ENCODE data around the gene PWWP2B. TPM values are rescaled to one million over a fixed set of nuclear protein-coding genes. Genes with fewer than 3 reads are reported as not detected.

PWWP2B gene
- total RNA-seq, 5 donors from 2014 or later (not counting 1 experiment from before 2014, with no cell fraction given) = 11.5 to 15.3 (median 13.6) TPM

- ATAC-seq (replicated peaks in 1 of 4) (peak; percentile 23 to 45 (median 37)), DNase-seq (peak in 12 of 35 experiments; percentile 6 to 39 (median 29))
- 16% methylated on average over 68 of the region's 71 CpGs for WGBS (ENCODE audit: insufficient coverage)
- no peaks in the 10 kb centered on the region for H3K36me3 Mint-ChIP-seq
- Histone ChIP-seq H3K4me1 (ENCODE audit: control insufficient read depth in 1 of 2, extremely low read depth in 1 of 2, insufficient read depth in 2 of 2, low read length in 2 of 2) (peaks cover 7 to 50% of the 10 kb centered on the region in 2 experiments), H3K36me3 (ENCODE audit: control insufficient read depth in 2 of 2, extremely low read depth in 1 of 2, insufficient read depth in 1 of 2, low read length in 1 of 2) (no peaks in the 10 kb centered on the region), H3K27me3 (replicated peaks in 1 of 2; ENCODE audit: control insufficient read depth in 2 of 2, extremely low read depth in 1 of 2, insufficient read depth in 2 of 2, low read length in 1 of 2) (no peaks in the 10 kb centered on the region), H3K4me3 (ENCODE audit: control insufficient read depth in 1 of 2, extremely low read depth in 1 of 2, low read length in 1 of 2) (peak overlapping the region; percentile 19 to 38), H3K27ac (ENCODE audit: low read length) (peak overlapping the region; percentile 57), H3K9me3 (no peaks in the 10 kb centered on the region)
- H3K9me3 Mint-ChIP-seq = peaks cover 0 to 8% (median 0%) of the 10 kb centered on the region in 3 donors
- ChIA-PET CTCF (no interaction called here), POLR2A (no interaction called here)
- H3K27me3 Mint-ChIP-seq = no peaks in the 10 kb centered on the region
- H3K4me3 Mint-ChIP-seq = peak overlapping the region in 2 of 3 donors; percentile 44 to 62
- peaks cover 15 to 29% (median 19%) of the 10 kb centered on the region in 3 donors for H3K4me1 Mint-ChIP-seq
- no peak overlapping the region for H3K27ac Mint-ChIP-seq
Measured at GRCh38 chr10:132395704-132396493, 1.1 kb upstream of the PWWP2B start.

GRCh38 chr10:132396494-132397035, 435 bp upstream of the PWWP2B start:
- under 1% methylated on average over 78 of the region's 80 CpGs for WGBS (ENCODE audit: insufficient coverage)
- ChIA-PET POLR2A (no interaction called here), CTCF (no interaction called here)
- H3K9me3 Mint-ChIP-seq = peaks cover 0 to 8% (median 0%) of the 10 kb centered on the region in 3 donors
- Histone ChIP-seq H3K9me3 (no peaks in the 10 kb centered on the region), H3K36me3 (ENCODE audit: control insufficient read depth in 2 of 2, extremely low read depth in 1 of 2, insufficient read depth in 1 of 2, low read length in 1 of 2) (no peaks in the 10 kb centered on the region), H3K27ac (ENCODE audit: low read length) (peak overlapping the region; percentile 57), H3K4me1 (ENCODE audit: control insufficient read depth in 1 of 2, extremely low read depth in 1 of 2, insufficient read depth in 2 of 2, low read length in 2 of 2) (peaks cover 7 to 55% of the 10 kb centered on the region in 2 experiments), H3K4me3 (ENCODE audit: control insufficient read depth in 1 of 2, extremely low read depth in 1 of 2, low read length in 1 of 2) (peak overlapping the region; percentile 19 to 38), H3K27me3 (replicated peaks in 1 of 2; ENCODE audit: control insufficient read depth in 2 of 2, extremely low read depth in 1 of 2, insufficient read depth in 2 of 2, low read length in 1 of 2) (no peaks in the 10 kb centered on the region)
- peak; percentile 72 to 82 (median 79) for ATAC-seq (replicated peaks in 1 of 4)
- no peaks in the 10 kb centered on the region for H3K36me3 Mint-ChIP-seq
- no peaks in the 10 kb centered on the region for H3K27me3 Mint-ChIP-seq
- peak overlapping the region in 1 of 3 donors; percentile 88 for H3K4me3 Mint-ChIP-seq
- H3K4me1 Mint-ChIP-seq = peaks cover 15 to 29% (median 19%) of the 10 kb centered on the region in 3 donors
- no peak overlapping the region for H3K27ac Mint-ChIP-seq
- DNase-seq = peak; percentile 32 to 84 (median 61)

- CTCF ChIA-PET = no interaction called here
- peak; percentile 1 to 11 (median 4) for ATAC-seq (replicated peaks in 1 of 4)
- H3K9me3 ChIP-seq = no peaks in the 10 kb centered on the region
- Mint-ChIP-seq H3K36me3 (no peaks in the 10 kb centered on the region), H3K9me3 (no peaks in the 10 kb centered on the region), H3K27me3 (no peaks in the 10 kb centered on the region), H3K4me1 (peaks cover 15 to 29% (median 19%) of the 10 kb centered on the region in 3 donors), H3K27ac (peak overlapping the region; percentile 74 to 88), H3K4me3 (peak overlapping the region; percentile 83 to 89 (median 88))
- no peaks in the 10 kb centered on the region for H3K36me3 ChIP-seq (ENCODE audit: control insufficient read depth in 2 of 2, extremely low read depth in 1 of 2, insufficient read depth in 1 of 2, low read length in 1 of 2)
- H3K27me3 ChIP-seq (replicated peaks in 1 of 2; ENCODE audit: control insufficient read depth in 2 of 2, extremely low read depth in 1 of 2, insufficient read depth in 2 of 2, low read length in 1 of 2) = no peaks in the 10 kb centered on the region
- WGBS (ENCODE audit: insufficient coverage) = 28% methylated on average over 37 of the region's 40 CpGs
- H3K27ac ChIP-seq (ENCODE audit: low read length) = peak overlapping the region; percentile 57
- H3K4me1 ChIP-seq (ENCODE audit: control insufficient read depth in 1 of 2, extremely low read depth in 1 of 2, insufficient read depth in 2 of 2, low read length in 2 of 2) = peaks cover 7 to 52% of the 10 kb centered on the region in 2 experiments
- peak in 11 of 35 experiments; percentile 11 to 49 (median 28) for DNase-seq
- POLR2A ChIA-PET = no interaction called here
- H3K4me3 ChIP-seq (ENCODE audit: control insufficient read depth in 1 of 2, extremely low read depth in 1 of 2, low read length in 1 of 2) = peak overlapping the region; percentile 69 to 80
Measured at GRCh38 chr10:132397671-132398565, 918 bp downstream of the PWWP2B start.

GRCh38 chr10:132398566-132398991, 1.6 kb downstream of the PWWP2B start:
- peaks cover 19 to 32% (median 20%) of the 10 kb centered on the region in 3 donors for H3K4me1 Mint-ChIP-seq
- peaks cover 7 to 50% of the 10 kb centered on the region in 2 experiments for H3K4me1 ChIP-seq (ENCODE audit: control insufficient read depth in 1 of 2, extremely low read depth in 1 of 2, insufficient read depth in 2 of 2, low read length in 2 of 2)
- ChIA-PET POLR2A (no interaction called here), CTCF (no interaction called here)
- no peaks in the 10 kb centered on the region for H3K9me3 Mint-ChIP-seq
- H3K27ac ChIP-seq (ENCODE audit: low read length) = no peak overlapping the region
- no peak overlapping the region for H3K27ac Mint-ChIP-seq
- H3K9me3 ChIP-seq = no peaks in the 10 kb centered on the region
- ATAC-seq (replicated peaks in 1 of 4) (no peak), DNase-seq (no peak)
- no peaks in the 10 kb centered on the region for H3K36me3 Mint-ChIP-seq
- WGBS (ENCODE audit: insufficient coverage) = 83% methylated on average over 12 of the region's 13 CpGs
- H3K4me3 Mint-ChIP-seq = peak overlapping the region; percentile 83 to 89 (median 88)
- no peaks in the 10 kb centered on the region for H3K36me3 ChIP-seq (ENCODE audit: control insufficient read depth in 2 of 2, extremely low read depth in 1 of 2, insufficient read depth in 1 of 2, low read length in 1 of 2)
- no peaks in the 10 kb centered on the region for H3K27me3 Mint-ChIP-seq
- no peak overlapping the region for H3K4me3 ChIP-seq (ENCODE audit: control insufficient read depth in 1 of 2, extremely low read depth in 1 of 2, low read length in 1 of 2)
- no peaks in the 10 kb centered on the region for H3K27me3 ChIP-seq (replicated peaks in 1 of 2; ENCODE audit: control insufficient read depth in 2 of 2, extremely low read depth in 1 of 2, insufficient read depth in 2 of 2, low read length in 1 of 2)

- CTCF ChIA-PET = no interaction called here
- Histone ChIP-seq H3K9me3 (no peaks in the 10 kb centered on the region), H3K4me3 (ENCODE audit: control insufficient read depth in 1 of 2, extremely low read depth in 1 of 2, low read length in 1 of 2) (no peak overlapping the region), H3K36me3 (ENCODE audit: control insufficient read depth in 2 of 2, extremely low read depth in 1 of 2, insufficient read depth in 1 of 2, low read length in 1 of 2) (peaks cover 0 to 2% of the 10 kb centered on the region in 2 donors), H3K27me3 (replicated peaks in 1 of 2; ENCODE audit: control insufficient read depth in 2 of 2, extremely low read depth in 1 of 2, insufficient read depth in 2 of 2, low read length in 1 of 2) (no peaks in the 10 kb centered on the region), H3K4me1 (ENCODE audit: control insufficient read depth in 1 of 2, extremely low read depth in 1 of 2, insufficient read depth in 2 of 2, low read length in 2 of 2) (peaks cover 7 to 50% of the 10 kb centered on the region in 2 experiments), H3K27ac (ENCODE audit: low read length) (no peak overlapping the region)
- no peaks in the 10 kb centered on the region for H3K36me3 Mint-ChIP-seq
- H3K4me3 Mint-ChIP-seq = peak overlapping the region; percentile 43 to 88 (median 83)
- ATAC-seq (replicated peaks in 1 of 4) (no peak), DNase-seq (no peak)
- no peaks in the 10 kb centered on the region for H3K9me3 Mint-ChIP-seq
- POLR2A ChIA-PET = no interaction called here
- H3K27ac Mint-ChIP-seq = no peak overlapping the region
- no peaks in the 10 kb centered on the region for H3K27me3 Mint-ChIP-seq
- 91% methylated on average over 26 of the region's 27 CpGs for WGBS (ENCODE audit: insufficient coverage)
- H3K4me1 Mint-ChIP-seq = peaks cover 19 to 32% (median 20%) of the 10 kb centered on the region in 3 donors
Measured at GRCh38 chr10:132399117-132400035, 2.4 kb downstream of the PWWP2B start.

Data from T-cell (primary cell).